ENCODE results near the gene SRP14.
A peak's percentile ranks its signal among the peaks of the same experiment; 100 is the strongest.

The SRP14 gene

DNA sequence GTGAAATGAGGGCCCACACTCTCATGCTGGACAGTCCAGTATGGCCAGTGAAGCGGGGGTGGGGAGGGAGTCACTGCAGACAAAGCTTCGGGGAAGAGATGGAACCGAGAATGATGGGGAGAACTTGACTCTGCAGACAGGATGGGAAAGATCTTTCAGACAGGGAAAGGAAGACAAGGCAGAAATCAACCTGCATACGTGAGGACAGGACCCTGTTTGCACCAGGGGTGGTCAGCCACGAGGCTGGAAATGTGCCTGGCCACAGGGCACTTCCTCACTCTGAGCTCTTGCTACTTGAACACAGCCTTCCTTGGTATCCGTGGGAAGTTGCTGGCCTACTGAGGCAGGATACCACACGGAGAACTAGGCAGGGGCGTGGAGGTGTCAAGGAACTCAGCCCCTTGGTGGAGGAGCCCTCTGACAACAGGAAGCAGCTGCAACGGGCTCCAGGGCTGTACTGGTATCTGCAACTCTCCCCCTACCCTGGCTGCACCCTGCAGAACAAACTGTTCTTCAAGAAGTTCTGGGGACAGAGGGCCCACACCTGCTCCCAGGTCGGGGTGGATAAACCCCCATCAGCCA is 9.3 kb upstream of the SRP14 start:
- TF ChIP-seq, protein P1, sequence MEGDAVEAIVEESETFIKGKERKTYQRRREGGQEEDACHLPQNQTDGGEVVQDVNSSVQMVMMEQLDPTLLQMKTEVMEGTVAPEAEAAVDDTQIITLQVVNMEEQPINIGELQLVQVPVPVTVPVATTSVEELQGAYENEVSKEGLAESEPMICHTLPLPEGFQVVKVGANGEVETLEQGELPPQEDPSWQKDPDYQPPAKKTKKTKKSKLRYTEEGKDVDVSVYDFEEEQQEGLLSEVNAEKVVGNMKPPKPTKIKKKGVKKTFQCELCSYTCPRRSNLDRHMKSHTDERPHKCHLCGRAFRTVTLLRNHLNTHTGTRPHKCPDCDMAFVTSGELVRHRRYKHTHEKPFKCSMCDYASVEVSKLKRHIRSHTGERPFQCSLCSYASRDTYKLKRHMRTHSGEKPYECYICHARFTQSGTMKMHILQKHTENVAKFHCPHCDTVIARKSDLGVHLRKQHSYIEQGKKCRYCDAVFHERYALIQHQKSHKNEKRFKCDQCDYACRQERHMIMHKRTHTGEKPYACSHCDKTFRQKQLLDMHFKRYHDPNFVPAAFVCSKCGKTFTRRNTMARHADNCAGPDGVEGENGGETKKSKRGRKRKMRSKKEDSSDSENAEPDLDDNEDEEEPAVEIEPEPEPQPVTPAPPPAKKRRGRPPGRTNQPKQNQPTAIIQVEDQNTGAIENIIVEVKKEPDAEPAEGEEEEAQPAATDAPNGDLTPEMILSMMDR (conservative IDR thresholded peaks at IDR 0.05; ENCODE audit: low read depth, low read length), result no peak
- DNase-seq (ENCODE audit: low read depth), result no peak
- H3K4me3 ChIP-seq (ENCODE audit: low read length), result no peak overlapping the region

DNA sequence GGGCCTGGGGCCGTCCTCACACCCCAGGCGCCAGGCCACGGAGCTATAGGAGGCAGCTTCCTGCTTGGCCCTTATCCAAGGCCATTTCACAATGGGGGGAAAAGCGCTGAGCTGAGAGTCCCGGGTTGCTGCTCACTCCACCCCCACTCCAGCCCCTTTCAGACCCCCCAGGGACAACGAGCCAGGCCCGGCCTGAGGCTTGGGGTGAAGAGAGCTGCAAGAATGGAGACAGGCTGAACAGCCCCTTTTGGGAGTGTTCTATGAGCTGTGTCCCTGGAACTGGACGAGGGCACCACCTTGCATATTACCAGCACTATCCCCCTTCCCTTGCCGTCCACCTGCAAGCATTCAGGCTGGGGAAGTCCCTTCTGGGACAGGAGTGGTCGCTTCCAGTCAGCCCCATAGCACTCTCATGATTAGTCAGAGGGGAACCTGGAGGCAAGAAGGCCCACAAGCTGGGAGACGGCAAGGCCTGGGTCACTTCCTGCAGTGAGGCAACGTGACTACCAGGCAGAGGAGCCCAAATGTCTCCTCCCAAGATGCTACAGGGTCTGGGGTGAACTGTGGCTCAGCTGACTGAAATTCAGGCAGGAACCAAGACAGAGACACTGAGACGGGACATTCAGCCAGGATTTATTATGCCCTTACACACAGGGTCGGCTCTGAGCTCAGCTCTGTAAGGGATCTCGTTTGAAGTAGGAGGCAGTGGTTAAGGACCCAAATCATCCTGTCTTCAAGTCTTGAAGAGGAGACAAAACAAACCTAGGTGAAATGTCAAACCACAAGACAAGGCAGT is 8.6 kb upstream of the SRP14 start:
- TF ChIP-seq, protein P1 (conservative IDR thresholded peaks at IDR 0.05; ENCODE audit: low read depth, low read length), result no peak
- no peak for DNase-seq (ENCODE audit: low read depth)
- H3K4me3 ChIP-seq (ENCODE audit: low read length), result no peak overlapping the region

DNA sequence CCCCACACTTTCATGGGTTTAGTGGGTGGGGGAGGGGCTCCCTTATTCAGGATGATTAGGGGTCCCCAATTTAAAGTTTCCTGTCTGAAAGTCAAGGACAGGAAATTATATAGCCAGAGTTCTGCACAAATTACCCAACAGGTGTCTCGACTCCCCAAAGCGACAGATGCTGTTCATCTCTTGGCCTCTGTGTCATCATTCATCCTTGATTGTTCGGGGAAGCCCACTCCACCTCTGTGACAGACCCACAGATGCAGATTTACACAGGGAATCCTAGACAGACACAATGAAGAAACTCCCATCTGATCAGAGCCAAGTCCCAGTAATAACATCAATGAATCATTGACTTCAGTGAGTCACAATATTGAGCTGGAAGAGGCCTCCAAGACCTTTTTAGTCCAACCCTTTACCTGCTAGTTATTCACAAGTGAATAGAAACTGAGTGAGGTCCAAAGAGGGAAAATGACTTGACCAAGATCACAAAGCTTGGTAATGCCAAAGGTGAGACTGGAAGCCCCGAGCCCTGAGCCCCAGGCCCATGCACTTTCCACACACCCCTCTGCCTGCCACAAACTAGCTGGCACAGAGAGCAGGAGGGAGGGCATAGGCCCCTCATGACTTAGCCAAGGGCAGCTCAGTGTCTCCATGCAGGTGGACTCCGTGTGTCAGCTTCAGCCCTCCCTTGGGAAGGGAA is 7.9 kb upstream of the SRP14 start:
- no peak for DNase-seq (ENCODE audit: low read depth)
- TF ChIP-seq, protein P1 (conservative IDR thresholded peaks at IDR 0.05; ENCODE audit: low read depth, low read length), result no peak
- H3K4me3 ChIP-seq (ENCODE audit: low read length), result no peak overlapping the region

DNA sequence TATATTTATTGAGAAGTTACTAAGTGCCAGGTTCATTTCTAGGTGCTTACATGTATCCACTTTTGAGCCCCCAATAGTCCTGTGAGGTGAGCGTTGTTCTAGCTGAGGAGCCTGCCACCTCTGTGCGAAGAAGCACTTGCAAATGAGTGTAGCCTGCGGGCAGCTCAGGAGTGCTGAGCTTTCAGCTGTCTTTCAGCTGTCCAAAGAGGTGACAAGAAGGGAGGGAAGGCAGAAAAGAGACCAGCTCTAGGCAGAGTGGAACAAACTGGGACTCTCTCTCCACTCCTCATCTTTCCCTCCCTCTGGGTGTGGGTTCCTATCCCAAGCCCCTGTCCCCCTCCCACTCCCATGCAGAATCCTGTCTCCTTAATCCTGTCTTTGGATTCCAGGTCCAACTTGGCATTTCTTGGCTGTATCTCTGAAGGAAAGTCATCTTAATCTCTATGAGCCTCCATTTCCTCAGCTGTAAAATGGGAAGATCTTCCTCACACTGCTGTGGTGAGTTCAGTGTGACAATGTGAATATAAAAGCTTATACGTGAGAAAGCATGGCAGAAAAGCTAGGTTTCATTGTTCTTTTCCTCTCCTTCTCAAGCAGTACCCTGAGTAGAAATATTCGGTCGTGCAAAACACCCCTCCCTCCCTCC is 6.7 kb upstream of the SRP14 start:
- DNase-seq (ENCODE audit: low read depth), result no peak
- TF ChIP-seq, protein P1 (conservative IDR thresholded peaks at IDR 0.05; ENCODE audit: low read depth, low read length), result no peak
- no peak overlapping the region for H3K4me3 ChIP-seq (ENCODE audit: low read length)

DNA sequence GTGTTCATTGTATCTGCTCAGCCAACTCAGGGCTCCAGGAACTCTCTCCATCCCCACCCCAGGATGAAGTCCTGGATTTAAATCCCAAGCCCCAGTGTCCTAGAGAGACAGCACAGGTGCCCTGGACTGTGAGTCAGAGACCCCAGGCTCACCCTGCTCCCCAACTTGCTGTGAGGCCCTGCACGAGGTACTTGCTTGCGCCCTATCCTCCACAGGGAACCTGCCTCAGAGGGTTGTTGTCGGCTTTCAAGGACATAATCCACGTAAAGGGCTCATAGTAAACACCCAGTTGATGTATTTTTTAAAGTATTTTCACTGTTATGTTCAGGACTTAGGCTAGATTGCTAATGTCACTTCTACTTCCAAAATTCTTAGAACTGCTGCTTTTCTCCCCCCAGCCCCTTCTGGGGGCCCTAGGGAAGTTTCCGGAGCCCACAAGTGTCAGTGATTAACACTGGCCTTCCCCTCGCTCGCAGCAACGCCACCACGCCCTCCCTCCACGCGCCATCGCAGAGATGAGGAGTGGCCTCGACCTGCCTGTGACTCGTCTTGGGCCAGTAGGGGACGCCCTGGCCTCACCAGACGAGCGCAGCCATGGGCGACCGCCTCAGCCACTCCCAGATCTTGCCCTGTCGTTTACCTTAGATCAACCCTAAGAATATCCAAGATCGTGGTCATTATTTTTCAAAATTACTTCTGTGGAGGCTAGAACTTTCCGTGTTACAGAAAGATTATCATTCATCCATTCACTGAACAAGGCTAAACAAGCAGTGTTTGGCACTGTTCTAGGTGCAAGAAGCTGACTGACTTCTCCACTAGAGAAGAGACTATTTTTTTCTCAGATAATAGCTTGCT is 6.0 kb upstream of the SRP14 start:
- peak overlapping the region; percentile 20 for H3K4me3 ChIP-seq (ENCODE audit: low read length)
- DNase-seq (ENCODE audit: low read depth), result peak; percentile 71
- TF ChIP-seq, protein P1 (conservative IDR thresholded peaks at IDR 0.05; ENCODE audit: low read depth, low read length), result peak; percentile 81

DNA sequence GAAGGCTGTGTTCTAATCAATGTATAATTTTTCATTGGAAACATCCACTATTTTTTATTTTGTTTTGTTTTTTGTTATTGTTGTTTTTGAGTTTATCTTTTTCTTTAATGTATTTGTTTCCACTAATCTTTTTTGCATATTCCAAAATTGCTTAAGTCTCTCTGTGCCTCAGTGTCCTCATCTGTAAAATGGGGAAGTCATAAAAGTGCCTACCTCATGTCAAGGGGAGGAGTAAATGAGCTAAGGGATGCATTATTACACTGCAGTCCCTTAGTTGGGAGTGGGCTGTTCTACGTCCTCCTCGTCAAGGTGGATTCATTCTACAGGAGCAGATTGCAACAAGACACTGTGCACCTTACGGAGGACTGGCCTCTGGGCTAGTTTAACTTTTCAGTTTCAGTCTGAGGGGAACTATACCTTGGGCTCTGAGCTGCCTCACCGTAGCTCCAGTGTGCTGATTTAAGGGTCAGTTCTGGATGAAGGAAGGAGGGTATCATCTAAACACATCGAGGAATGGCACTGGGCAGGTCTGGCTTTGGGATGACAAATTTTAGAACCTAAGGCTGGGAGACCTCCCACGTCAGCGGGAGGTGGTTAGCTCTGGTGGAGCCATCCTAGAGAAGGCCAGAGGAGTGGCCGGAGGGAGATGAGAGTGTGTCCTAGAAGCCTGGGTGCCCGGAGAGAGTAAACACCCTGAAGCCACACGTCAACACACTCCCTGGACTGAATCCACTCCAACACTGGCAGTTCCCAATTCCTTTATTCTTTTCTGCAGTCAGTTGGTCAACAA is 5.1 kb upstream of the SRP14 start:
- TF ChIP-seq, protein P1 (conservative IDR thresholded peaks at IDR 0.05; ENCODE audit: low read depth, low read length), result no peak
- DNase-seq (ENCODE audit: low read depth), result no peak
- H3K4me3 ChIP-seq (ENCODE audit: low read length), result no peak overlapping the region
